IMR-90 (cell line): ENCODE data around the gene SOCS4. TPM values are rescaled to one million over a fixed set of nuclear protein-coding genes. Genes with fewer than 3 reads are reported as not detected.

Experiments
- ATAC-seq: fragments of 200-7000 bp; cut with Tn5 transposase; 2 replicates; pipeline ENCODE4 v1.9.1; 2020; ENCODE audit warnings: low read depth, mild to moderate bottlenecking, moderate library complexity
- BruUV-seq: library from RNA; stranded (reverse); fragments of 400-500 nt; replicated peaks from 2 replicates; lab custom pipeline; 2021; lab: Mats Ljungman, UMichigan
- CTCF ChIA-PET: fragments of 300-600 bp; formaldehyde crosslinking; extraction: SDS; loops from one replicate; lab custom pipeline; 2021; ENCODE audit warnings: antibody characterized with exemption; lab: Yijun Ruan, JAX
- POLR2A ChIA-PET: fragments of 300-600 bp; sonication (Branson Sonifier 250); formaldehyde crosslinking; loops from one replicate; lab custom pipeline; 2022; ENCODE audit warnings: antibody characterized with exemption; ENCODE audit not compliant: unreplicated experiment; lab: Charles Lee
- DNase-seq: peaks from one replicate; pipeline ENCODE4 v3.0.0; 2013
- H2AFZ ChIP-seq: replicated peaks from 2 replicates; pipeline ENCODE3; 2013; ENCODE audit warnings: low read length, mild to moderate bottlenecking; ENCODE audit not compliant: poor library complexity
- H2AK5ac ChIP-seq: 2 replicates; pipeline ENCODE4 v1.6.1; 2013; ENCODE audit warnings: low read depth, low read length, inconsistent platforms
- H2AK9ac ChIP-seq: replicated peaks from 2 replicates; pipeline ENCODE3; 2013; ENCODE audit warnings: mild to moderate bottlenecking, low read depth, low read length, moderate library complexity; ENCODE audit not compliant: poor library complexity
- H2BK120ac ChIP-seq: 2 replicates; pipeline ENCODE4 v1.6.1; 2013; ENCODE audit warnings: low read depth, low read length, inconsistent platforms
- H2BK15ac ChIP-seq: 3 replicates; pipeline ENCODE4 v1.6.1; 2013; ENCODE audit warnings: low read depth, low read length, inconsistent platforms
- H2BK20ac ChIP-seq: 2 replicates; pipeline ENCODE4 v1.6.1; 2013; ENCODE audit warnings: low read depth, mild to moderate bottlenecking, inconsistent platforms, low read length, moderate library complexity
- H2BK5ac ChIP-seq: 2 replicates; pipeline ENCODE4 v1.6.1; 2013; ENCODE audit warnings: mild to moderate bottlenecking, low read depth, low read length, inconsistent platforms; ENCODE audit not compliant: poor library complexity, severe bottlenecking
- H3K14ac ChIP-seq: replicated peaks from 2 replicates; pipeline ENCODE4 v1.6.1; 2013; ENCODE audit warnings: low read depth, low read length, inconsistent platforms
- H3K18ac ChIP-seq: 2 replicates; pipeline ENCODE4 v1.6.1; 2013; ENCODE audit warnings: low read depth, low read length, control low read depth
- H3K23ac ChIP-seq: 2 replicates; pipeline ENCODE4 v1.6.1; 2013; ENCODE audit warnings: low read depth, low read length, inconsistent platforms
- H3K27ac ChIP-seq: 2 replicates; pipeline ENCODE4 v1.5.1; 2013; ENCODE audit warnings: mild to moderate bottlenecking, control low read depth, low read length; ENCODE audit not compliant: insufficient read depth
- H3K27me3 ChIP-seq: 2 replicates; pipeline ENCODE4 v1.6.1; 2013; ENCODE audit warnings: low read length; ENCODE audit not compliant: control insufficient read depth, insufficient read depth
- H3K36me3 ChIP-seq: 2 replicates; pipeline ENCODE4 v1.6.1; 2013; ENCODE audit warnings: low read length, mixed read lengths; ENCODE audit not compliant: control insufficient read depth, insufficient read depth
- H3K4ac ChIP-seq: 2 replicates; pipeline ENCODE4 v1.6.1; 2013; ENCODE audit warnings: low read depth, low read length, inconsistent platforms
- H3K4me1 ChIP-seq: 2 replicates; pipeline ENCODE4 v1.6.1; 2013; ENCODE audit warnings: low read length, mixed read lengths; ENCODE audit not compliant: control insufficient read depth, insufficient read depth
- H3K4me2 ChIP-seq: 2 replicates; pipeline ENCODE4 v1.6.1; 2013; ENCODE audit warnings: low read depth, mild to moderate bottlenecking, control low read depth, low read length, moderate library complexity
- H3K4me3 ChIP-seq: 2 replicates; pipeline ENCODE4 v1.5.1; 2013; ENCODE audit warnings: low read depth, mild to moderate bottlenecking, control low read depth, low read length, moderate library complexity; ENCODE audit not compliant: insufficient read depth
- H3K56ac ChIP-seq: 2 replicates; pipeline ENCODE4 v1.6.1; 2013; ENCODE audit warnings: low read length, inconsistent platforms; ENCODE audit not compliant: insufficient read depth; ENCODE audit errors: extremely low read depth
- H3K79me1 ChIP-seq, 2 experiments: 2 replicates each; pipeline ENCODE4 v1.6.1; 2013; ENCODE audit warnings: low read length in 2 of 2, inconsistent platforms in 1 of 2, low read depth in 1 of 2
- H3K9ac ChIP-seq: 2 replicates; pipeline ENCODE4 v1.6.1; 2013; ENCODE audit warnings: low read depth, low read length, control low read depth
- H3K9me1 ChIP-seq: 2 replicates; pipeline ENCODE4 v1.6.1; 2013; ENCODE audit warnings: low read length, inconsistent platforms; ENCODE audit not compliant: insufficient read depth
- H3K9me3 ChIP-seq: 2 replicates; pipeline ENCODE4 v1.6.1; 2013; ENCODE audit warnings: low read length; ENCODE audit not compliant: control insufficient read depth, insufficient read depth
- H4K20me1 ChIP-seq: 2 replicates; pipeline ENCODE4 v1.6.1; 2013; ENCODE audit warnings: low read length, inconsistent platforms; ENCODE audit not compliant: insufficient read depth
- H4K5ac ChIP-seq: 2 replicates; pipeline ENCODE4 v1.6.1; 2013; ENCODE audit warnings: mild to moderate bottlenecking, low read depth, low read length, control low read depth
- H4K8ac ChIP-seq, 2 experiments: 2 replicates each; pipeline ENCODE4 v1.6.1; 2013; ENCODE audit warnings: low read depth in 2 of 2, low read length in 2 of 2, control low read depth in 1 of 2, inconsistent platforms in 1 of 2
- H4K91ac ChIP-seq: 2 replicates; pipeline ENCODE4 v1.6.1; 2013; ENCODE audit warnings: low read depth, low read length, inconsistent platforms; ENCODE audit not compliant: insufficient read depth
- BHLHE40 ChIP-seq: fragments of 150-350 bp; IDR thresholded peaks from 2 replicates; pipeline ENCODE4 v1.6.1; 2016; ENCODE audit warnings: mild to moderate bottlenecking, low read depth, low read length
- CEBPB ChIP-seq: IDR thresholded peaks from 2 replicates; pipeline ENCODE4 v1.6.1; 2012; ENCODE audit warnings: low read depth, low read length, improper control_type of control experiment
- FOS ChIP-seq: fragments of 150-350 bp; IDR thresholded peaks from 2 replicates; pipeline ENCODE4 v1.6.1; 2016; ENCODE audit warnings: low read depth, low read length
- MAFK ChIP-seq: IDR thresholded peaks from 2 replicates; pipeline ENCODE4 v1.6.1; 2012; ENCODE audit warnings: low read depth, low read length, improper control_type of control experiment
- MXI1 ChIP-seq: IDR thresholded peaks from 2 replicates; pipeline ENCODE4 v1.6.1; 2012; ENCODE audit warnings: low read depth, mild to moderate bottlenecking, low read length, moderate library complexity, borderline replicate concordance
- POLR2A ChIP-seq: IDR thresholded peaks from 2 replicates; pipeline ENCODE4 v1.6.1; 2012; ENCODE audit warnings: mild to moderate bottlenecking, low read depth, low read length
- RAD21 ChIP-seq: IDR thresholded peaks from 2 replicates; pipeline ENCODE4 v1.6.1; 2012; ENCODE audit warnings: low read length, improper control_type of control experiment
- WGBS, 2 experiments: methylation state at CpG; one replicate each; pipeline versions ENCODE4 v1.1.5 to v1.1.7; 2013; ENCODE audit warnings: missing lambda C conversion rate in 2 of 2; ENCODE audit not compliant: insufficient read length in 1 of 2; ENCODE audit errors: extremely low coverage in 2 of 2; 5-methylcytosine and 5-hydroxymethylcytosine counted together
- dilution Hi-C: fragments of 300-500 bp; cut with HindIII; formaldehyde crosslinking; loops from one replicate; pipeline ENCODE4 v1.14.3; 2018; ENCODE audit warnings: low sequenced_read_pairs; ENCODE audit not compliant: unreplicated experiment
- in situ Hi-C: fragments of 300-500 bp; cut with MboI; formaldehyde crosslinking; loops from 3 replicates; pipeline ENCODE4 v1.14.3; 2019; ENCODE audit warnings: low sequenced_read_pairs, inconsistent platforms, mixed read lengths
- intact Hi-C: fragments of 100-400 bp; cut with micrococcal nuclease; formaldehyde crosslinking; loops from 2 replicates; pipeline ENCODE4 v1.10.0; 2022
- polyA plus RNA-seq, 3 experiments: library from polyadenylated mRNA; depleted of rRNA; stranded (reverse); fragments of >200 nt; gene quantifications; 2 replicates each; pipeline ENCODE4 v1.2.3, GENCODE V29; 2012; ENCODE audit warnings: low replicate concordance in 1 of 3
- total RNA-seq: library from RNA; depleted of rRNA; stranded (reverse); fragments of >200 nt; gene quantifications from 2 replicates; pipeline ENCODE4 v1.2.3, GENCODE V29; 2012
- TF ChIP-seq, protein P1 (sequence below): fragments of 150-350 bp; IDR thresholded peaks from 2 replicates; pipeline ENCODE4 v1.6.1; 2017; ENCODE audit warnings: mild to moderate bottlenecking, antibody characterized with exemption, low read length, low read depth
- TF ChIP-seq, protein P2 (sequence below): conservative IDR thresholded peaks from 2 replicates; pipeline ENCODE4 v1.5.1; 2012; ENCODE audit warnings: mild to moderate bottlenecking, low read depth, low read length, improper control_type of control experiment
- TF ChIP-seq, protein P3 (sequence below): fragments of 150-350 bp; IDR thresholded peaks from 2 replicates; pipeline ENCODE4 v1.6.1; 2016; ENCODE audit warnings: low read depth, mild to moderate bottlenecking, low read length, moderate library complexity, borderline replicate concordance

SOCS4 gene
- total and polyA plus RNA-seq, 2 of the 4 experiments (the other 2 are of a cell fraction), result 4.6 to 12.7 TPM

DNA sequence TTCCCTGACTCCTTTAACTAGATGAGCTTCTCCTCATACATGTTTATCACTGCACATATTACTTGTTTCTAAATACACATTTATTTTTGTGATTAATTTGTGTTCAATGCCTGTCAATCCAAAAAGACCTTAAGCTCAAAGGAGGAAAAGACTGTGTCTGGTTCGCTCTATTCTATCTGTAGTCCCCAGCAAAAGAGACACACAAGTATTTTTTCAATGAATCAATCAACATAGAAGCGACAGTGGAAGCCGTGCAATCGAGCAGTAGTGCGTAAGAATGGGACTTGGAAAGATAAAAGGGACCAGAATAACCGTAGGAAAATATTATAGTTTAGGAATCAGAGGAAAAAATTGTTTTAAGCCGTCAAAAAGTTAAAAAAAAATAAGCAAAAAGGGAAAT lies 1.1 kb upstream of the SOCS4 start:
- dilution Hi-C loops, result no loop called here

More for the DNA sequence above, 1.1 kb upstream of the SOCS4 start:
- Histone ChIP-seq H3K4me3 (peak overlapping the region; percentile 83; the same call in 1 of the 2 replicates), H3K9me1 (no peaks in the 10 kb centered on the region), H3K4me1 (peaks cover 5% of the 10 kb centered on the region; the same call in 1 of the 2 replicates), H3K4me2 (peak overlapping the region; percentile 96), H3K4ac (no peak overlapping the region), H3K36me3 (no peaks in the 10 kb centered on the region; the same call in 1 of the 2 replicates), H3K27me3 (no peaks in the 10 kb centered on the region), H2BK15ac (no peak overlapping the region), H3K27ac (no peak overlapping the region), H3K9ac (peak overlapping the region; percentile 81; the same call in 1 of the 2 replicates), H3K23ac (peak overlapping the region; percentile 72; the same call in 1 of the 2 replicates), H2BK5ac (no peak overlapping the region), H3K14ac (0 out of 2 replicates have a peak overlapping the region, but pooled peaks have one; percentile 25), H2BK20ac (no peak overlapping the region), H3K56ac (no peak overlapping the region; the same call in 1 of the 2 replicates), H2BK120ac (no peak overlapping the region), H2AK5ac (no peak overlapping the region), H2AFZ (peak overlapping the region; percentile 67), H3K9me3 (no peaks in the 10 kb centered on the region), H3K79me1 (peaks cover 14 to 56% of the 10 kb centered on the region in 2 experiments), H4K5ac (no peak overlapping the region), H3K18ac (no peak overlapping the region), H4K8ac (peak overlapping the region; percentile 78 to 90; a peak in 2 of 4 replicates), H2AK9ac (no peak overlapping the region), H4K20me1 (peaks cover 3% of the 10 kb centered on the region; the same call in 1 of the 2 replicates), H4K91ac (no peak overlapping the region)
- WGBS, 2 experiments, result 10% methylated on average over 2 of the region's 7 CpGs; no CpG with 5 or more reads in 1 of the 2 experiments
- TF ChIP-seq, protein P1, sequence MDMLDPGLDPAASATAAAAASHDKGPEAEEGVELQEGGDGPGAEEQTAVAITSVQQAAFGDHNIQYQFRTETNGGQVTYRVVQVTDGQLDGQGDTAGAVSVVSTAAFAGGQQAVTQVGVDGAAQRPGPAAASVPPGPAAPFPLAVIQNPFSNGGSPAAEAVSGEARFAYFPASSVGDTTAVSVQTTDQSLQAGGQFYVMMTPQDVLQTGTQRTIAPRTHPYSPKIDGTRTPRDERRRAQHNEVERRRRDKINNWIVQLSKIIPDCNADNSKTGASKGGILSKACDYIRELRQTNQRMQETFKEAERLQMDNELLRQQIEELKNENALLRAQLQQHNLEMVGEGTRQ, result no peak
- no peak for TF ChIP-seq FOS
- no peak for TF ChIP-seq BHLHE40
- TF ChIP-seq, protein P2, sequence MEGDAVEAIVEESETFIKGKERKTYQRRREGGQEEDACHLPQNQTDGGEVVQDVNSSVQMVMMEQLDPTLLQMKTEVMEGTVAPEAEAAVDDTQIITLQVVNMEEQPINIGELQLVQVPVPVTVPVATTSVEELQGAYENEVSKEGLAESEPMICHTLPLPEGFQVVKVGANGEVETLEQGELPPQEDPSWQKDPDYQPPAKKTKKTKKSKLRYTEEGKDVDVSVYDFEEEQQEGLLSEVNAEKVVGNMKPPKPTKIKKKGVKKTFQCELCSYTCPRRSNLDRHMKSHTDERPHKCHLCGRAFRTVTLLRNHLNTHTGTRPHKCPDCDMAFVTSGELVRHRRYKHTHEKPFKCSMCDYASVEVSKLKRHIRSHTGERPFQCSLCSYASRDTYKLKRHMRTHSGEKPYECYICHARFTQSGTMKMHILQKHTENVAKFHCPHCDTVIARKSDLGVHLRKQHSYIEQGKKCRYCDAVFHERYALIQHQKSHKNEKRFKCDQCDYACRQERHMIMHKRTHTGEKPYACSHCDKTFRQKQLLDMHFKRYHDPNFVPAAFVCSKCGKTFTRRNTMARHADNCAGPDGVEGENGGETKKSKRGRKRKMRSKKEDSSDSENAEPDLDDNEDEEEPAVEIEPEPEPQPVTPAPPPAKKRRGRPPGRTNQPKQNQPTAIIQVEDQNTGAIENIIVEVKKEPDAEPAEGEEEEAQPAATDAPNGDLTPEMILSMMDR, result no peak
- TF ChIP-seq MAFK, result no peak
- no peak for TF ChIP-seq POLR2A
- TF ChIP-seq CEBPB, result no peak
- no peak for TF ChIP-seq RAD21
- TF ChIP-seq, protein P3, sequence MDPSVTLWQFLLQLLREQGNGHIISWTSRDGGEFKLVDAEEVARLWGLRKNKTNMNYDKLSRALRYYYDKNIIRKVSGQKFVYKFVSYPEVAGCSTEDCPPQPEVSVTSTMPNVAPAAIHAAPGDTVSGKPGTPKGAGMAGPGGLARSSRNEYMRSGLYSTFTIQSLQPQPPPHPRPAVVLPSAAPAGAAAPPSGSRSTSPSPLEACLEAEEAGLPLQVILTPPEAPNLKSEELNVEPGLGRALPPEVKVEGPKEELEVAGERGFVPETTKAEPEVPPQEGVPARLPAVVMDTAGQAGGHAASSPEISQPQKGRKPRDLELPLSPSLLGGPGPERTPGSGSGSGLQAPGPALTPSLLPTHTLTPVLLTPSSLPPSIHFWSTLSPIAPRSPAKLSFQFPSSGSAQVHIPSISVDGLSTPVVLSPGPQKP, result no peak
- TF ChIP-seq MXI1, result no peak
- no peak for DNase-seq
- BruUV-seq, result no TSS peak
- CTCF ChIA-PET, result interaction anchor here (2.5 kb wide), 1 partner anchor 8 kb away, joined by 7 read pairs; no protein-coding TSS in a partner anchor
- no peak for ATAC-seq
- POLR2A ChIA-PET, result no interaction called here
- in situ Hi-C loops (no loop called here), intact Hi-C loops (loop anchor here (2.0 kb wide), 1 partner anchor 17 kb away; no protein-coding TSS in a partner anchor)
